ENCODE measurements around the gene IQCH. TPM values are rescaled to one million over a fixed set of nuclear protein-coding genes. Genes with fewer than 3 reads are reported as not detected.

The IQCH gene
- total and polyA plus RNA-seq, 2 experiments from 2014 or later = 1.7 to 4.6 TPM

DNA sequence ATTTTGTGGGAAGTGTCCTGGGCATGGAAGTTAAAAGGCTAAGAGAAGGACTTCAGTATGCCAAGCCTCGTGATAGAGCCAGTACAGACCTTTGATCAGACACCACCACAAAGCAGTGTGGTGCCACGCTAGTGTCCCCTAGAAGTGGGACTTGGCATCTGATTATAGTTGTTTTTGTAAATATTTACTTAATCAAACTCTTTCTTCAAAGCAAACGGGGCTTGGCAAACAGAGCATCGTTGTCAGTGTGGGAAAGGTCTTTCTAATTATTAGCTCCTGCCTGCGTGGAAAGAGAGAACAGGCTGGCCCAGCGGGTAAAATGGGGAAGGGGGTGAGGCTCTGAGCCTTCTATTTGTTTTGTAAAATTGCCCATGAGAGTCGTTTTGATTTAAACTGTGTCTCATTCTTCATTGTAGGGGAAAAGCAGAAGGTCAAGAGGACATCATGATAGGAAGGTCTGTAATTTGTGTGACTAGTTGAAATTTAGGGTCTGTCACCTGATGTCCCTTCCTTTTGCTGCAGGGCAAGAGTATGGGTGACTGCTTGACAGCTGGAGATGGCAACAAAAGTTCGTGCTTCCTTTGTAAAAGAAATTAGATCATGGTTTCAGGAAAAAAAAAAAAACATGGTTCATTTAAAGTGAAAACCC, 105.0 kb downstream of the IQCH start (continued):
- TF ChIP-seq EZH2phosphoT487 (IDR thresholded peaks at IDR 0.05; ENCODE audit: unreplicated experiment) (no peak), CREB1 (CRISPR knock-in tag; IDR thresholded peaks at IDR 0.05; ENCODE audit: low read depth) (no peak), ZNF331 (CRISPR knock-in tag; IDR thresholded peaks at IDR 0.05; ENCODE audit: low read depth) (no peak), JUNB (IDR thresholded peaks at IDR 0.05; ENCODE audit: unreplicated experiment) (no peak), POLR2AphosphoS5 (IDR thresholded peaks at IDR 0.05; ENCODE audit: low read depth) (no peak), STAT1 (IDR thresholded peaks at IDR 0.05; ENCODE audit: unreplicated experiment) (no peak)
- TF ChIP-seq, protein P1, sequence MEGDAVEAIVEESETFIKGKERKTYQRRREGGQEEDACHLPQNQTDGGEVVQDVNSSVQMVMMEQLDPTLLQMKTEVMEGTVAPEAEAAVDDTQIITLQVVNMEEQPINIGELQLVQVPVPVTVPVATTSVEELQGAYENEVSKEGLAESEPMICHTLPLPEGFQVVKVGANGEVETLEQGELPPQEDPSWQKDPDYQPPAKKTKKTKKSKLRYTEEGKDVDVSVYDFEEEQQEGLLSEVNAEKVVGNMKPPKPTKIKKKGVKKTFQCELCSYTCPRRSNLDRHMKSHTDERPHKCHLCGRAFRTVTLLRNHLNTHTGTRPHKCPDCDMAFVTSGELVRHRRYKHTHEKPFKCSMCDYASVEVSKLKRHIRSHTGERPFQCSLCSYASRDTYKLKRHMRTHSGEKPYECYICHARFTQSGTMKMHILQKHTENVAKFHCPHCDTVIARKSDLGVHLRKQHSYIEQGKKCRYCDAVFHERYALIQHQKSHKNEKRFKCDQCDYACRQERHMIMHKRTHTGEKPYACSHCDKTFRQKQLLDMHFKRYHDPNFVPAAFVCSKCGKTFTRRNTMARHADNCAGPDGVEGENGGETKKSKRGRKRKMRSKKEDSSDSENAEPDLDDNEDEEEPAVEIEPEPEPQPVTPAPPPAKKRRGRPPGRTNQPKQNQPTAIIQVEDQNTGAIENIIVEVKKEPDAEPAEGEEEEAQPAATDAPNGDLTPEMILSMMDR (conservative IDR thresholded peaks at IDR 0.05; ENCODE audit: low read depth in 2 of 2) = no peak
- TF ChIP-seq, protein P2, sequence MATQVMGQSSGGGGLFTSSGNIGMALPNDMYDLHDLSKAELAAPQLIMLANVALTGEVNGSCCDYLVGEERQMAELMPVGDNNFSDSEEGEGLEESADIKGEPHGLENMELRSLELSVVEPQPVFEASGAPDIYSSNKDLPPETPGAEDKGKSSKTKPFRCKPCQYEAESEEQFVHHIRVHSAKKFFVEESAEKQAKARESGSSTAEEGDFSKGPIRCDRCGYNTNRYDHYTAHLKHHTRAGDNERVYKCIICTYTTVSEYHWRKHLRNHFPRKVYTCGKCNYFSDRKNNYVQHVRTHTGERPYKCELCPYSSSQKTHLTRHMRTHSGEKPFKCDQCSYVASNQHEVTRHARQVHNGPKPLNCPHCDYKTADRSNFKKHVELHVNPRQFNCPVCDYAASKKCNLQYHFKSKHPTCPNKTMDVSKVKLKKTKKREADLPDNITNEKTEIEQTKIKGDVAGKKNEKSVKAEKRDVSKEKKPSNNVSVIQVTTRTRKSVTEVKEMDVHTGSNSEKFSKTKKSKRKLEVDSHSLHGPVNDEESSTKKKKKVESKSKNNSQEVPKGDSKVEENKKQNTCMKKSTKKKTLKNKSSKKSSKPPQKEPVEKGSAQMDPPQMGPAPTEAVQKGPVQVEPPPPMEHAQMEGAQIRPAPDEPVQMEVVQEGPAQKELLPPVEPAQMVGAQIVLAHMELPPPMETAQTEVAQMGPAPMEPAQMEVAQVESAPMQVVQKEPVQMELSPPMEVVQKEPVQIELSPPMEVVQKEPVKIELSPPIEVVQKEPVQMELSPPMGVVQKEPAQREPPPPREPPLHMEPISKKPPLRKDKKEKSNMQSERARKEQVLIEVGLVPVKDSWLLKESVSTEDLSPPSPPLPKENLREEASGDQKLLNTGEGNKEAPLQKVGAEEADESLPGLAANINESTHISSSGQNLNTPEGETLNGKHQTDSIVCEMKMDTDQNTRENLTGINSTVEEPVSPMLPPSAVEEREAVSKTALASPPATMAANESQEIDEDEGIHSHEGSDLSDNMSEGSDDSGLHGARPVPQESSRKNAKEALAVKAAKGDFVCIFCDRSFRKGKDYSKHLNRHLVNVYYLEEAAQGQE (IDR thresholded peaks at IDR 0.05; ENCODE audit: unreplicated experiment) = no peak

DNA sequence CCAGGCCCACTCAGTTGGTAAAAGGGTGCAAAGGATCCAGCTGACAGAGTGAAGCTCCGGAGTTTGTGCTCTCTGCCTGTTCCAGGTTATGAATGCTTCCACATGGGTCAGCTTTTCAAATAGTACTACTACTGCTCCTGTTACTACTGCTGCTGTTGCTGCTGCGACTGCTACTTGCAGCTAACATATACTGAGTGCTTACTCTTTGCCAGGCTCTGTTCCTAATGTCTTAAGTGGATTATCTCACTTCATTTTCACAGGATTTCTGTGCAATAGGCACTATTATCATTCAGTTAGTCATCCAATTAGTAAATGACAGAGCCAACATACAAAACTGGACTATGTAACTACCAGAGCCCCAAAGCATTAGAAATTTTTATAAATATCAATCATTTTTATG, 106.5 kb downstream of the IQCH start:
- Histone ChIP-seq H3K4me1 (ENCODE audit: insufficient read depth) (peaks cover 2% of the 10 kb centered on the region; the same call in 1 of the 2 replicates), H3K4me2 (no peak overlapping the region), H3K36me3 (ENCODE audit: insufficient read depth) (no peaks in the 10 kb centered on the region), H3K27ac (ENCODE audit: low read depth) (no peak overlapping the region), H4K20me1 (replicated peaks; ENCODE audit: insufficient read depth) (no peaks in the 10 kb centered on the region), H3F3A (replicated peaks; ENCODE audit: low read depth) (no peaks in the 10 kb centered on the region), H3K4me3 (no peak overlapping the region), H3K9me2 (ENCODE audit: insufficient read depth) (no peaks in the 10 kb centered on the region), H2AFZ (no peak overlapping the region), H3K27me3 (ENCODE audit: insufficient read depth) (no peaks in the 10 kb centered on the region), H3K79me2 (replicated peaks; ENCODE audit: insufficient read depth) (no peaks in the 10 kb centered on the region)
- DNase-seq (ENCODE audit: low spot score) (no peak), ATAC-seq (no peak)
- H3K36me3 Mint-ChIP-seq (ENCODE audit: low read depth) = no peaks in the 10 kb centered on the region
- peaks cover 2% of the 10 kb centered on the region for H3K27me3 Mint-ChIP-seq (ENCODE audit: insufficient read depth, low read depth, poor library complexity)
- no peak overlapping the region for H3K27ac Mint-ChIP-seq
- H3K4me1 Mint-ChIP-seq = peaks cover 24% of the 10 kb centered on the region; the same call in 2 of the 3 replicates
- no peaks in the 10 kb centered on the region for H3K9me3 Mint-ChIP-seq
- no peak overlapping the region for H3K4me3 Mint-ChIP-seq
- TF ChIP-seq EZH2 (IDR thresholded peaks at IDR 0.05; ENCODE audit: low read depth, unreplicated experiment) (no peak), ZNF114 (CRISPR knock-in tag; IDR thresholded peaks at IDR 0.05) (no peak), ZNF331 (CRISPR knock-in tag; IDR thresholded peaks at IDR 0.05; ENCODE audit: low read depth) (no peak)
- TF ChIP-seq, protein P2 (IDR thresholded peaks at IDR 0.05; ENCODE audit: unreplicated experiment) = no peak
- TF ChIP-seq, protein P1 (conservative IDR thresholded peaks at IDR 0.05; ENCODE audit: low read depth in 2 of 2) = no peak
